HL-60 (cell line): Measurements from ENCODE around the gene SLC25A15.

Source experiments
- DNase-seq, 2 experiments: peaks; one replicate each; pipeline ENCODE4 v3.0.0-alpha.2; 2010 to 2020; ENCODE audit warnings: low read depth in 1 of 2, low spot score in 1 of 2
- H3K27ac ChIP-seq: fragments of 250-450 bp; sonication (Bioruptor Pico); replicated peaks from 2 replicates; pipeline ENCODE4 v1.5.1; 2020; ENCODE audit warnings: mild to moderate bottlenecking, moderate library complexity
- H3K27me3 ChIP-seq: fragments of 250-450 bp; sonication (Bioruptor Pico); 2 replicates; pipeline ENCODE4 v1.5.1; 2021; ENCODE audit warnings: mild to moderate bottlenecking, moderate library complexity; ENCODE audit not compliant: insufficient read depth, poor library complexity, severe bottlenecking
- H3K4me3 ChIP-seq: replicated peaks from 2 replicates; pipeline ENCODE4 v1.5.1; 2011; ENCODE audit warnings: mild to moderate bottlenecking, control low read depth, low read length; ENCODE audit not compliant: insufficient read depth
- CTCF ChIP-seq: IDR thresholded peaks from one replicate; pipeline ENCODE4 v1.5.1; 2011; ENCODE audit warnings: low read length, control low read depth, inconsistent platforms; ENCODE audit not compliant: insufficient read depth
- GABPA ChIP-seq: IDR thresholded peaks from 2 replicates; pipeline ENCODE4 v1.6.1; 2012; ENCODE audit warnings: low read depth
- POLR2AphosphoS5 ChIP-seq: IDR thresholded peaks from 2 replicates; pipeline ENCODE4 v1.6.1; 2012; ENCODE audit warnings: low read depth
- REST ChIP-seq: IDR thresholded peaks from 2 replicates; pipeline ENCODE4 v1.6.1; 2012; ENCODE audit warnings: low read depth; ENCODE audit not compliant: insufficient replicate concordance
- SPI1 ChIP-seq: IDR thresholded peaks from 2 replicates; pipeline ENCODE4 v1.6.1; 2012; ENCODE audit warnings: low read depth, mild to moderate bottlenecking, borderline replicate concordance

SLC25A15 gene

GRCh38 chr13:40809471-40809870 lies 20.1 kb downstream of the SLC25A15 start:
- TF ChIP-seq SPI1 (no peak), REST (no peak), CTCF (no peak), POLR2AphosphoS5 (no peak)
- H3K4me3 ChIP-seq = no peak overlapping the region
- no peak for DNase-seq
- no peaks in the 10 kb centered on the region for H3K27me3 ChIP-seq
- H3K27ac ChIP-seq = no peak overlapping the region

- no peak overlapping the region for H3K4me3 ChIP-seq
- no peak for DNase-seq
- TF ChIP-seq REST = no peak
- no peak for TF ChIP-seq POLR2AphosphoS5
- no peaks in the 10 kb centered on the region for H3K27me3 ChIP-seq
- no peak overlapping the region for H3K27ac ChIP-seq
Measured at GRCh38 chr13:40812102-40812501, 22.7 kb downstream of the SLC25A15 start.

- Histone ChIP-seq H3K27me3 (no peaks in the 10 kb centered on the region), H3K27ac (no peak overlapping the region), H3K4me3 (no peak overlapping the region)
- TF ChIP-seq REST = no peak
- TF ChIP-seq SPI1 = no peak
- no peak for DNase-seq
Measured at GRCh38 chr13:40812724-40813445, 23.5 kb downstream of the SLC25A15 start.

- Histone ChIP-seq H3K27me3 (no peaks in the 10 kb centered on the region), H3K27ac (no peak overlapping the region), H3K4me3 (no peak overlapping the region)
- peak; percentile 41 for TF ChIP-seq CTCF
- TF ChIP-seq GABPA = no peak
- peak in 1 of 2 experiments; percentile 36 for DNase-seq
Measured at GRCh38 chr13:40813667-40814454, 24.4 kb downstream of the SLC25A15 start.
